ENCODE data around the gene PTCSC3.
A peak's percentile ranks its signal among the peaks of the same experiment; 100 is the strongest.

The PTCSC3 gene

DNA sequence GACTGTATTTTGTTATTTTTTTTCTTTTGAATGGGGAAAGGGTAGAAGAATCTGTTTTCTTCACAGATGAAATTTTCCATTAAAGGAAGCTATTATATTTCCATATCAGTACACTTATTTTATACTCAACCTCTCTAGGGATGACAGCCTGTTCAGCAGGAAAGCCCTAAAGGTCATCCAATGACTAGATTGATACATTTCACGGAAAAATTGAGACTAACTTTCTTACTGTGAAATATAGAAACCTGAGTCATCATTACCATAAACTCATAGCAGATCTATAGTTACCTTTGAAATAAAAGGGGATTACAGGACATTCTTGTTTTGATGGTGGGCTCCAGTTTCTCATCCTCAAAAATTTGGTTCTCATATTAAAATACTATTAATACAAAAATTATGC is 36.1 kb upstream of the PTCSC3 start:
- no peak overlapping the region for H3K27ac Mint-ChIP-seq
- H3K4me1 Mint-ChIP-seq, result no peaks in the 10 kb centered on the region
- TF ChIP-seq, protein P1, sequence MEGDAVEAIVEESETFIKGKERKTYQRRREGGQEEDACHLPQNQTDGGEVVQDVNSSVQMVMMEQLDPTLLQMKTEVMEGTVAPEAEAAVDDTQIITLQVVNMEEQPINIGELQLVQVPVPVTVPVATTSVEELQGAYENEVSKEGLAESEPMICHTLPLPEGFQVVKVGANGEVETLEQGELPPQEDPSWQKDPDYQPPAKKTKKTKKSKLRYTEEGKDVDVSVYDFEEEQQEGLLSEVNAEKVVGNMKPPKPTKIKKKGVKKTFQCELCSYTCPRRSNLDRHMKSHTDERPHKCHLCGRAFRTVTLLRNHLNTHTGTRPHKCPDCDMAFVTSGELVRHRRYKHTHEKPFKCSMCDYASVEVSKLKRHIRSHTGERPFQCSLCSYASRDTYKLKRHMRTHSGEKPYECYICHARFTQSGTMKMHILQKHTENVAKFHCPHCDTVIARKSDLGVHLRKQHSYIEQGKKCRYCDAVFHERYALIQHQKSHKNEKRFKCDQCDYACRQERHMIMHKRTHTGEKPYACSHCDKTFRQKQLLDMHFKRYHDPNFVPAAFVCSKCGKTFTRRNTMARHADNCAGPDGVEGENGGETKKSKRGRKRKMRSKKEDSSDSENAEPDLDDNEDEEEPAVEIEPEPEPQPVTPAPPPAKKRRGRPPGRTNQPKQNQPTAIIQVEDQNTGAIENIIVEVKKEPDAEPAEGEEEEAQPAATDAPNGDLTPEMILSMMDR (IDR thresholded peaks at IDR 0.05; ENCODE audit: unreplicated experiment in 3 of 3), result no peak
- H3K9me3 Mint-ChIP-seq, result no peaks in the 10 kb centered on the region
- H3K4me3 Mint-ChIP-seq, result no peak overlapping the region
- no peaks in the 10 kb centered on the region for H3K36me3 Mint-ChIP-seq (ENCODE audit: low read depth)
- H3K27me3 Mint-ChIP-seq (ENCODE audit: low read depth), result peaks cover 22% of the 10 kb centered on the region

DNA sequence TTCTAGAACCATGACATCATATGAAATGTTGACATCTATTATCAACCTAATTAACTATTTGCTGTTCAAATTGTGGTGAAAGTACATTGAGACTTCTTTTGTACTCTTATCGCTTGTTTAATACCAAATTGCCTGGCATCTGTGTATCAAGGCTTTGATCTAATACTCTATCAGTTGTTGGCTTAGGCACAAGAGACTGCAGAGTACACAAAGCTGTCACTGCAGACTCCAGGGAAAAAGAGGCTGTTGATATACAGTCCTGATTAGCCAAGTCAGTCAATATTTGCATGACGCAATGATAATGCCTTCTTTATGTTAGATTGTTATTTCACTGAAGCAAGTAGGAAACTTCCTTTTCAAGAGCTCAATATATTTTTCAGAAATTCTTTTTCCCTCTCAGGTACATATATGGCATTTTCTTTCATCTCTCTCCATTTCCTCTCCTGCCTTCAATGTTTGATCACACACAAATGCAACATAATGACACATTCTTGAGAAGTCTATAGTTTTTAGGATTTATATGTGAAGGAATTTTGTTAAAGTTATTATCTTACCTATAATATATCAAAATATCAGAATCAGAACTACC is 32.3 kb upstream of the PTCSC3 start:
- no peaks in the 10 kb centered on the region for H3K9me3 Mint-ChIP-seq
- no peaks in the 10 kb centered on the region for H3K27me3 Mint-ChIP-seq (ENCODE audit: low read depth)
- no peaks in the 10 kb centered on the region for H3K36me3 Mint-ChIP-seq (ENCODE audit: low read depth)
- H3K27ac Mint-ChIP-seq, result no peak overlapping the region
- TF ChIP-seq, protein P1 (IDR thresholded peaks at IDR 0.05; ENCODE audit: unreplicated experiment in 3 of 3), result no peak
- H3K4me3 Mint-ChIP-seq, result no peak overlapping the region
- H3K4me1 Mint-ChIP-seq, result no peaks in the 10 kb centered on the region

DNA sequence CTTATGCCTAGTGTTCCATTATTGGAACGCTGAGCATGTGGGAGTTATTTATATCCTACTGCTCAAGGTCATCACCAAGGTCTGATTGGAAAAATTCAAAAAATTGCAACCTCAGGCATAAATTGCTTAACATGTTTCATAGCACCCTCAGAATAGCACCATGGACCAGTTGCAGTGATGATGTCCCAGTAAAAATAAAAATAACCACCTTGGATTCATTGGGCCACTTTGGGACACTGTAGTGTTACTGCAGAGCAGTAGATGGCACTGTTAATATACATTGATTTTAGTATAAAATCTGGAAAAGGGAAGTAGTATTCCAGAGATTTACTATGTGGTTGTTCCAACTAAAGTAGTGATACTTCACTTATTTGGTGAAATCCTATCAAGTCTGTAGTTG is 31.0 kb upstream of the PTCSC3 start:
- no peaks in the 10 kb centered on the region for H3K36me3 Mint-ChIP-seq (ENCODE audit: low read depth)
- no peaks in the 10 kb centered on the region for H3K27me3 Mint-ChIP-seq (ENCODE audit: low read depth)
- H3K4me3 Mint-ChIP-seq, result no peak overlapping the region
- H3K9me3 Mint-ChIP-seq, result peaks cover 4% of the 10 kb centered on the region
- no peak overlapping the region for H3K27ac Mint-ChIP-seq
- H3K4me1 Mint-ChIP-seq, result no peaks in the 10 kb centered on the region
- TF ChIP-seq, protein P1 (IDR thresholded peaks at IDR 0.05; ENCODE audit: unreplicated experiment in 3 of 3), result peak in 2 of 3 experiments; percentile 25 to 47

DNA sequence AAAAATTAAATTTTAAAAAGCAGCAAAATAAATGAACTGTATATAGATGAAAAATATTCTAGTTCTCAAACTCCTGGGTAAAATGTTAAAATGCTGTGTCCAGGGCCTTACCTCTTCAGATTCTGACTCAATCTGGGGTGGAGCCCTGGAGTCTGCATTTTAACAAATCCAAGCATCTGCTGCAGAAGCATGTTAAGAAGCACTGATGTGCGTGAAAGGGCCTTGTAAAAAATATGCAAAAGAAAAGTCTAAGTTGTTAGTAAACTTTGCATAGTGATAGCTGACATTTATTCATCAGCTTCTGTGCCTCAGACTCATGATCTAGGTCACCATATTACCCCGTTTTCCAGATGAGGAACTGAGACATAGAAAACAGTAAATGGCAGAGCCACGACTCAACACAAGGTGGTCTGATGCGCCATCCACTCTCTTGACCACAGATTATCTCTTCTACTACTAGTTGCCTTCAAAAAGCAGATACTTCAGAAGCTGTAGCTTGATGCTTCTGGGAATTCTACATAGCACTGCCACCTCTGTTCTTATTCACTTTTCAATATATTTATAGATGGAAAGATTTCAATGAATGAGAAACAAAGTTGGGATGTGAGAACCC is 28.0 kb upstream of the PTCSC3 start:
- Mint-ChIP-seq H3K4me3 (no peak overlapping the region), H3K4me1 (no peaks in the 10 kb centered on the region), H3K36me3 (ENCODE audit: low read depth) (no peaks in the 10 kb centered on the region), H3K27ac (no peak overlapping the region), H3K9me3 (peaks cover 8% of the 10 kb centered on the region), H3K27me3 (ENCODE audit: low read depth) (no peaks in the 10 kb centered on the region)
- TF ChIP-seq, protein P1 (IDR thresholded peaks at IDR 0.05; ENCODE audit: unreplicated experiment in 3 of 3), result no peak

DNA sequence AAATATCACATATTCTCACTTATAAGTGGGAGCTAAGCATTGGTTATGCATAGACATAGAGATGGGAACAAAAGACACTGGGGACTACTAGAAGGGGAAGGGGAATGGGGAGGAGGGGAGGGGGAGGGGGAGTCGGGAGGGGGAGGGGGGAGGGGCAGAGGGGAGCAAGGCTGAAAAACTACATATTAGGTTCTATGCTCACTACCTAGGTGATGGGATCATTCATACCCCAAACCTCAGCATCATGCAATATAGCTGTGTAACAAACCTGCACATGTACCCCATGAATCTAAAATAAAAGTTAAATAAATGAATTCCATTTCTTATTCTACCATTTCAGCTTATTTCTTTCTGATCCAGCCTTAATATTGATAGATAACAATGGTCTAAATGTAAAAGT is 21.9 kb upstream of the PTCSC3 start:
- TF ChIP-seq, protein P1 (IDR thresholded peaks at IDR 0.05; ENCODE audit: unreplicated experiment in 3 of 3), result no peak
- H3K4me3 Mint-ChIP-seq, result no peak overlapping the region
- no peaks in the 10 kb centered on the region for H3K27me3 Mint-ChIP-seq (ENCODE audit: low read depth)
- peaks cover 7% of the 10 kb centered on the region for H3K9me3 Mint-ChIP-seq
- H3K27ac Mint-ChIP-seq, result no peak overlapping the region
- no peaks in the 10 kb centered on the region for H3K36me3 Mint-ChIP-seq (ENCODE audit: low read depth)
- no peaks in the 10 kb centered on the region for H3K4me1 Mint-ChIP-seq

DNA sequence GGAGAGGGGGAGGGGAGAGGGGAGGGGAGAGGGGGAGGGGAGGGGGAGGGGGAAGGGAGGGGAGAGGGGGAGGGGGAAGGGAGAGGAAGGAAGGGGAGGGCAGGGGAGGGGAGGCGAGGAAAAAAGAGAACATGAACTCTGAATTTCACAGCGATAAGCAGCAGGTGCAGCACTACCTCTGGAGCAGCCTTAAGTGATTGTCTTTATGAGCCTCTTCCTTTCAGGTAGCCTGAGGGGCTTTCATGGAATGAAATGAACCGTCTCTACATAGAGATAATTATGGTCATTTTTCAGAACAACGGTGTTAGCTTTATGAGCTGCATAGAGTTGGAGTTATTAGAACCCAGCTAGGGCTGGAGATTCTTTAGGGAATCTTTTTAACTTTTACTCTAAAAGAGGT is 18.1 kb upstream of the PTCSC3 start:
- Mint-ChIP-seq H3K36me3 (ENCODE audit: low read depth) (no peaks in the 10 kb centered on the region), H3K9me3 (no peaks in the 10 kb centered on the region), H3K27ac (no peak overlapping the region), H3K4me3 (no peak overlapping the region), H3K27me3 (ENCODE audit: low read depth) (peaks cover 4% of the 10 kb centered on the region), H3K4me1 (no peaks in the 10 kb centered on the region)
- TF ChIP-seq, protein P1 (IDR thresholded peaks at IDR 0.05; ENCODE audit: unreplicated experiment in 3 of 3), result no peak

Data from nephron (organoid).